ENCODE data around the gene SYT15. TPM values are rescaled to one million over a fixed set of nuclear protein-coding genes. Genes with fewer than 3 reads are reported as not detected.

SYT15 gene
- polyA plus RNA-seq, 3 donors = 0.23 to 0.31 TPM; not detected in 1

DNA sequence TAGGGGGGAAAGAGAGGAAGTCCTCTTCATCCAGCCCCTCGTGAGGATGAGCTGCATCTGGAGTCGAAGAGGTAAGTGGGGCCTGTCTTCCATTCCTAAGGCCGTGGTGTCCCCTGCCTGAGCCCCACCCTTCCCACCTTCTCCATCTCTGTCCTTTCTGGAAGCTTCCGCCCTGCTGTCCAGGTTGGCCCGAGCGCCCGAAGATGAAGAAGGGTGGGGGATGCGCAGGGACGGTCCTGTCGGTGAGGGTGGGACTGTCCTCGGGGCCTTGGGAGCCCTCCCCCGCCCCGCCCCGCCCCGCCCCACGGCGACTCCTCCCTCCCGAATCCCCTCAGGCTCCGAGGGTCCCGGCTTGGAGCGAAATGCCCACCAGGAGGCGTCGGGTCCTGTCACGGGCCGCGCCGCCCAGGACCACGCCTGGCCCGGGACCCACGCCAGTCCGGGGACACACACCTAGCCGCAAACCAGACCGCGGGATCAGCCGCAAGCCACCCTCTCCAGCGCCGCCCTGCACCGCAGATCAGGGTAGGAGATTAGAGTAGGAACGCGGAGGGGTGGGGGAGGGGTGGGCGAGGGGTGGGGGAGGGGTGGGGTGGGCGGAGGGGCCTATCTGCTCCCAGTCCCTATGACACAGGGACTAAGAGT, 37.8 kb upstream of the SYT15 start:
- H4K20me1 ChIP-seq (ENCODE audit: insufficient read depth, low read length) = no peaks in the 10 kb centered on the region
- no peak for DNase-seq
- H3K4me1 ChIP-seq (ENCODE audit: control insufficient read depth in 1 of 2, insufficient read depth in 2 of 2, low read length in 2 of 2) = peaks cover 0 to 2% of the 10 kb centered on the region in 2 donors
- H3K9ac ChIP-seq (ENCODE audit: insufficient read depth, low read length, poor library complexity, severe bottlenecking) = no peak overlapping the region
- Mint-ChIP-seq H3K27ac (no peak overlapping the region), H3K36me3 (no peaks in the 10 kb centered on the region), H3K9me3 (peaks cover 0 to 14% (median 2%) of the 10 kb centered on the region in 7 donors), H3K4me3 (peak overlapping the region in 1 of 2 donors; percentile 69), H3K4me1 (peaks cover 10% of the 10 kb centered on the region), H3K27me3 (ENCODE audit: low read depth in 3 of 3) (peaks cover 24 to 55% (median 46%) of the 10 kb centered on the region in 3 donors)
- 11% methylated on average over 12 of the region's 42 CpGs for WGBS (ENCODE audit: insufficient coverage)
- intact Hi-C loops (cut with micrococcal nuclease) = no loop called here
- H3K27ac ChIP-seq (ENCODE audit: low read depth in 1 of 2, low read length in 2 of 2) = no peak overlapping the region
- H3K9me3 ChIP-seq (replicated peaks in 1 of 2; ENCODE audit: control insufficient read depth in 1 of 2, insufficient read depth in 1 of 2, low read length in 2 of 2) = peaks cover 0 to 3% of the 10 kb centered on the region in 2 donors
- H3K79me2 ChIP-seq (ENCODE audit: insufficient read depth, low read length) = no peaks in the 10 kb centered on the region
- no peak overlapping the region for H2AFZ ChIP-seq (ENCODE audit: insufficient read depth, low read depth, low read length, poor library complexity, severe bottlenecking)
- no peak for TF ChIP-seq CTCF (IDR thresholded peaks at IDR 0.05)
- H3K4me2 ChIP-seq (replicated peaks; ENCODE audit: extremely low read depth, low read length, poor library complexity, severe bottlenecking) = peak overlapping the region; percentile 10
- peaks cover 14 to 52% of the 10 kb centered on the region in 2 donors for H3K27me3 ChIP-seq (ENCODE audit: control insufficient read depth in 2 of 2, insufficient read depth in 2 of 2, low read length in 2 of 2)
- no peaks in the 10 kb centered on the region for H3K36me3 ChIP-seq (replicated peaks in 1 of 2; ENCODE audit: control insufficient read depth in 1 of 2, insufficient read depth in 2 of 2, low read length in 2 of 2)
- H3K4me3 ChIP-seq (replicated peaks in 1 of 3; ENCODE audit: low read depth in 2 of 3, low read length in 3 of 3) = no peak overlapping the region

DNA sequence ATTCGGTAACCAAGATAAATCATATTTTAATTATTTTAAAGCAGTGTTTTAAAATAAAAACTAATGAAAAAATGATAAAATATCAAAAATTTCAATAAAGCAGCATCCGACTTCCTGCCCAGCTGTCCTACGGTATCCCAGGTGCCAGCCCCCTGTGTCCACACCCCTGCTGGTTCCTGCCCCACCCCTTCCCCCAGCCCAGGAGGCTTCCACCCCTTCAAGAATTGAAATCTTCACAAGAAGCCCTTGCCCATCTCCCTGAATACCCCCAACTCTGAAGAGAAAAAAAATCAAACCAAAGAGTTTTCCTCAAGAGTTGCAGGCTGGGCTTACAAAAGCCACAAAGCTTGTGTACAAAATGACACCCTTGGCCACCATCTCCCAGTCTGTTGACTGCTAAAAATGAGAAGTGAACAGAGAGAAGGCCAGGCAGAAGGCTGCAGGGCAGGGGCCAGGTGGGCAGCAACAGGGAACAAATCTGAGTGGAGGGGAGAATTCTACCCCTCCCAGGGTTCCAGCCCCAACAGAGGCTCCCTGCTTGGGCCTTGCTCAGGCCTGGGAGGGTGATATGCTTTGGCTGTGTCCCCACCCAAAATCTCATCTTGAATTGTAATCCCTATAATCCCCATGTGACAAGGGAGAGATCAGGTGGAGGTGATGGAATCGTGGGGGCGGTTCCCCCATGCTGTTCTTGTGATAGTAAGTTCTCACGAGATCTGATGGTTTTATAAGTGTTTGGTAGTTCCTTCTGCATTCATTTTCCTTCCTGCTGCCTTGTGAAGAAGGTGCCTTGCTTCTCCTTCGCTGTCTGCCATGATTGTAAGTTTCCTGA, 37.0 kb upstream of the SYT15 start:
- H3K4me3 Mint-ChIP-seq = no peak overlapping the region
- no peak for DNase-seq
- peaks cover 0 to 2% of the 10 kb centered on the region in 2 donors for H3K4me1 ChIP-seq (ENCODE audit: control insufficient read depth in 1 of 2, insufficient read depth in 2 of 2, low read length in 2 of 2)
- H3K27me3 ChIP-seq (ENCODE audit: control insufficient read depth in 2 of 2, insufficient read depth in 2 of 2, low read length in 2 of 2) = peaks cover 14 to 49% of the 10 kb centered on the region in 2 donors
- H3K79me2 ChIP-seq (ENCODE audit: insufficient read depth, low read length) = no peaks in the 10 kb centered on the region
- WGBS (ENCODE audit: insufficient coverage) = 68% methylated on average over 3 of the region's 7 CpGs
- peaks cover 0 to 3% of the 10 kb centered on the region in 2 donors for H3K9me3 ChIP-seq (replicated peaks in 1 of 2; ENCODE audit: control insufficient read depth in 1 of 2, insufficient read depth in 1 of 2, low read length in 2 of 2)
- H3K36me3 ChIP-seq (replicated peaks in 1 of 2; ENCODE audit: control insufficient read depth in 1 of 2, insufficient read depth in 2 of 2, low read length in 2 of 2) = no peaks in the 10 kb centered on the region
- H3K4me1 Mint-ChIP-seq = peaks cover 10% of the 10 kb centered on the region
- TF ChIP-seq CTCF (IDR thresholded peaks at IDR 0.05) = no peak
- peaks cover 23 to 50% (median 46%) of the 10 kb centered on the region in 3 donors for H3K27me3 Mint-ChIP-seq (ENCODE audit: low read depth in 3 of 3)
- H3K9me3 Mint-ChIP-seq = peaks cover 0 to 14% (median 2%) of the 10 kb centered on the region in 7 donors
- peak overlapping the region in 1 of 7 donors; percentile 12 for H3K27ac Mint-ChIP-seq
- no peak overlapping the region for H3K27ac ChIP-seq (ENCODE audit: low read depth in 1 of 2, low read length in 2 of 2)
- no peaks in the 10 kb centered on the region for H3K36me3 Mint-ChIP-seq
- H3K4me2 ChIP-seq (replicated peaks; ENCODE audit: extremely low read depth, low read length, poor library complexity, severe bottlenecking) = no peak overlapping the region
- H4K20me1 ChIP-seq (ENCODE audit: insufficient read depth, low read length) = no peaks in the 10 kb centered on the region
- H2AFZ ChIP-seq (ENCODE audit: insufficient read depth, low read depth, low read length, poor library complexity, severe bottlenecking) = no peak overlapping the region
- intact Hi-C loops (cut with micrococcal nuclease) = no loop called here
- no peak overlapping the region for H3K4me3 ChIP-seq (replicated peaks in 1 of 3; ENCODE audit: low read depth in 2 of 3, low read length in 3 of 3)
- H3K9ac ChIP-seq (ENCODE audit: insufficient read depth, low read length, poor library complexity, severe bottlenecking) = no peak overlapping the region
